HCT116 (cell line): ENCODE results near the gene THSD7A. TPM values are rescaled to one million over a fixed set of nuclear protein-coding genes. Genes with fewer than 3 reads are reported as not detected.

Source experiments
- ATAC-seq: fragments of 200-7000 bp; cut with Tn5 transposase; 2 replicates; pipeline ENCODE4 v1.9.1; 2020; ENCODE audit warnings: mild to moderate bottlenecking, moderate library complexity
- BruUV-seq: library from RNA; stranded (reverse); fragments of 400-500 nt; replicated peaks from 2 replicates; lab custom pipeline; 2021; lab: Mats Ljungman, UMichigan
- CTCF ChIA-PET: fragments of 300-600 bp; sonication (Branson Sonifier 250); formaldehyde crosslinking; loops from one replicate; lab custom pipeline; 2021; ENCODE audit warnings: antibody characterized with exemption; lab: Charles Lee
- POLR2A ChIA-PET: fragments of 300-600, 350-600 bp; sonication (Branson Sonifier 250); formaldehyde crosslinking; loops from one replicate; lab custom pipeline; 2021; ENCODE audit warnings: antibody characterized with exemption; lab: Charles Lee
- RAD21 ChIA-PET, 2 experiments: fragments of 300-600 bp; sonication (Branson Sonifier 250); formaldehyde crosslinking; loops; one replicate each; lab custom pipeline; 2023; ENCODE audit warnings: low total read pairs in 2 of 2; ENCODE audit not compliant: uncharacterized antibody in 2 of 2, unreplicated experiment in 2 of 2, low non-redundant PET in 1 of 2; lab: Charles Lee
- DNase-seq: peaks from one replicate; pipeline ENCODE4 v3.0.0-alpha.2; 2010; ENCODE audit warnings: low read depth, low spot score
- H2AFZ ChIP-seq: fragments of 200-600 bp; shearing (Covaris generic), sonication (generic); 2 replicates; pipeline ENCODE4 v1.6.1; 2017; ENCODE audit warnings: low read depth, mixed run types, mixed read lengths, antibody characterized with exemption, low read length; ENCODE audit not compliant: poor library complexity, severe bottlenecking
- H3K27ac ChIP-seq: 2 replicates; pipeline ENCODE4 v1.5.1; 2012; ENCODE audit warnings: low read depth, low read length
- H3K27me3 ChIP-seq: fragments of 200-600 bp; sonication (generic); 2 replicates; pipeline ENCODE4 v1.6.1; 2016; ENCODE audit warnings: mixed run types, low read length, mixed read lengths; ENCODE audit not compliant: insufficient read depth
- H3K36me3 ChIP-seq, 2 experiments: fragments of 200-500 bp in 1 of 2; fragments of 200-600 bp in 1 of 2; sonication (Bioruptor generic) in 1 of 2; sonication (generic) in 1 of 2; 2 replicates each; pipeline versions ENCODE4 v1.5.1 to v1.6.1; 2014 to 2016; ENCODE audit warnings: low read length in 2 of 2, inconsistent platforms in 1 of 2, mixed read lengths in 1 of 2, mixed run types in 1 of 2; ENCODE audit not compliant: insufficient read depth in 2 of 2, control insufficient read depth in 1 of 2
- H3K4me1 ChIP-seq, 2 experiments: fragments of 200-600 bp in 1 of 2; sonication (generic) in 1 of 2; 2 replicates each; pipeline versions ENCODE4 v1.5.1 to v1.6.1; 2012 to 2017; ENCODE audit warnings: low read length in 2 of 2, inconsistent platforms in 1 of 2, mild to moderate bottlenecking in 1 of 2, mixed read lengths in 1 of 2, mixed run types in 1 of 2, moderate library complexity in 1 of 2; ENCODE audit not compliant: insufficient read depth in 2 of 2, control insufficient read depth in 1 of 2
- H3K4me2 ChIP-seq: fragments of 200-600 bp; sonication (generic); 2 replicates; pipeline ENCODE4 v1.6.1; 2017; ENCODE audit warnings: mixed run types, low read length, mixed read lengths
- H3K4me3 ChIP-seq, 2 experiments: fragments of 200-600 bp in 1 of 2; sonication (generic) in 1 of 2; replicated peaks in 1 of 2; 2 replicates each; pipeline ENCODE4 v1.5.1; 2011 to 2016; ENCODE audit warnings: low read length in 2 of 2, control low read depth in 1 of 2, low read depth in 1 of 2, mild to moderate bottlenecking in 1 of 2, mixed read lengths in 1 of 2, mixed run types in 1 of 2
- H3K79me2 ChIP-seq: fragments of 200-600 bp; sonication (generic); 2 replicates; pipeline ENCODE4 v1.6.1; 2017; ENCODE audit warnings: mild to moderate bottlenecking, mixed run types, low read length, moderate library complexity, mixed read lengths; ENCODE audit not compliant: insufficient read depth
- H3K9ac ChIP-seq: fragments of 200-600 bp; sonication (generic); 2 replicates; pipeline ENCODE4 v1.6.1; 2016; ENCODE audit warnings: low read length, mixed read lengths
- H3K9me2 ChIP-seq: fragments of 200-600 bp; sonication (generic), shearing (Covaris generic); 2 replicates; pipeline ENCODE4 v1.6.1; 2017; ENCODE audit warnings: mixed run types, mild to moderate bottlenecking, moderate library complexity; ENCODE audit not compliant: insufficient read depth
- H3K9me3 ChIP-seq, 2 experiments: fragments of 200-500 bp in 1 of 2; fragments of 200-600 bp in 1 of 2; sonication (Bioruptor generic) in 1 of 2; sonication (generic) in 1 of 2; 2 replicates each; pipeline ENCODE4 v1.6.1; 2014 to 2017; ENCODE audit warnings: low read length in 2 of 2, mixed read lengths in 2 of 2, inconsistent platforms in 1 of 2, low read depth in 1 of 2, mild to moderate bottlenecking in 1 of 2, mixed run types in 1 of 2, moderate library complexity in 1 of 2; ENCODE audit not compliant: control insufficient read depth in 1 of 2, insufficient read depth in 1 of 2
- H4K20me1 ChIP-seq: fragments of 200-600 bp; sonication (generic), shearing (Covaris generic); 2 replicates; pipeline ENCODE4 v1.6.1; 2017; ENCODE audit warnings: mixed run types, mild to moderate bottlenecking, moderate library complexity; ENCODE audit not compliant: insufficient read depth
- CBX3 ChIP-seq: IDR thresholded peaks from 2 replicates; pipeline ENCODE4 v1.6.1; 2012; ENCODE audit warnings: low read depth
- CEBPB ChIP-seq: IDR thresholded peaks from 2 replicates; pipeline ENCODE4 v1.6.1; 2012; ENCODE audit warnings: low read depth
- EGR1 ChIP-seq: IDR thresholded peaks from 2 replicates; pipeline ENCODE4 v1.6.1; 2012; ENCODE audit warnings: low read depth
- ELF1 ChIP-seq: IDR thresholded peaks from 2 replicates; pipeline ENCODE4 v1.6.1; 2012; ENCODE audit warnings: low read depth, borderline replicate concordance
- EZH2phosphoT487 ChIP-seq: fragments of 200-600 bp; IDR thresholded peaks from 2 replicates; pipeline ENCODE4 v1.6.1; 2018; ENCODE audit warnings: antibody characterized with exemption, borderline replicate concordance
- FOSL1 ChIP-seq: IDR thresholded peaks from 2 replicates; pipeline ENCODE4 v1.6.1; 2012; ENCODE audit warnings: low read depth
- POLR2A ChIP-seq: IDR thresholded peaks from 2 replicates; pipeline ENCODE4 v1.7.0; 2011; ENCODE audit warnings: borderline replicate concordance; ENCODE audit not compliant: insufficient read depth, insufficient read length; ENCODE audit errors: extremely low read depth
- POLR2AphosphoS5 ChIP-seq: IDR thresholded peaks from 2 replicates; pipeline ENCODE4 v1.6.1; 2011; ENCODE audit warnings: mild to moderate bottlenecking, low read depth, low read length, moderate library complexity
- RAD21 ChIP-seq: IDR thresholded peaks from 2 replicates; pipeline ENCODE4 v1.6.1; 2012; ENCODE audit warnings: low read depth, mild to moderate bottlenecking
- SIN3A ChIP-seq: IDR thresholded peaks from 2 replicates; pipeline ENCODE4 v1.6.1; 2012; ENCODE audit warnings: low read depth
- SP1 ChIP-seq: IDR thresholded peaks from 2 replicates; pipeline ENCODE4 v1.6.1; 2012; ENCODE audit warnings: low read depth
- SRF ChIP-seq: IDR thresholded peaks from 2 replicates; pipeline ENCODE4 v1.6.1; 2012; ENCODE audit warnings: low read depth
- TCF7L2 ChIP-seq: IDR thresholded peaks from 2 replicates; pipeline ENCODE4 v1.7.0; 2011; ENCODE audit warnings: borderline replicate concordance, inconsistent platforms; ENCODE audit not compliant: insufficient read depth, insufficient read length; ENCODE audit errors: extremely low read depth
- YY1 ChIP-seq: IDR thresholded peaks from 2 replicates; pipeline ENCODE4 v1.6.1; 2011; ENCODE audit warnings: low read length, low read depth, moderate library complexity, mild to moderate bottlenecking; ENCODE audit not compliant: insufficient replicate concordance; ENCODE audit errors: extremely low read depth
- ZFX ChIP-seq: fragments of 450-650 bp; IDR thresholded peaks from 2 replicates; pipeline ENCODE4 v1.6.1; 2017
- ZNF274 ChIP-seq: fragments of 200-500 bp; sonication (Bioruptor generic); IDR thresholded peaks from 2 replicates; pipeline ENCODE4 v1.6.1; 2014; ENCODE audit warnings: mild to moderate bottlenecking, low read depth, low read length, inconsistent platforms
- intact Hi-C: fragments of 100-400 bp; cut with micrococcal nuclease; formaldehyde crosslinking; loops from 2 replicates; pipeline ENCODE4 v1.10.0; 2022
- total RNA-seq: library from RNA; stranded (reverse); gene quantifications from one replicate; pipeline ENCODE4 v1.2.1, GENCODE V29; 2021; ENCODE audit not compliant: unreplicated experiment
- TF ChIP-seq, protein P1 (sequence below): IDR thresholded peaks from 2 replicates; pipeline ENCODE4 v1.6.1; 2011; ENCODE audit warnings: mild to moderate bottlenecking, low read length, moderate library complexity; ENCODE audit not compliant: insufficient replicate concordance; ENCODE audit errors: extremely low read depth
- TF ChIP-seq, protein P2 (sequence below): IDR thresholded peaks from 2 replicates; pipeline ENCODE4 v1.6.1; 2012
- TF ChIP-seq, protein P3 (sequence below): IDR thresholded peaks from 2 replicates; pipeline ENCODE4 v1.6.1; 2012; ENCODE audit warnings: low read depth
- TF ChIP-seq, protein P4 (sequence below): IDR thresholded peaks from 2 replicates; pipeline ENCODE4 v1.6.1; 2012

THSD7A gene
- total RNA-seq, 1 experiment from 2014 or later = 0.05 TPM

DNA sequence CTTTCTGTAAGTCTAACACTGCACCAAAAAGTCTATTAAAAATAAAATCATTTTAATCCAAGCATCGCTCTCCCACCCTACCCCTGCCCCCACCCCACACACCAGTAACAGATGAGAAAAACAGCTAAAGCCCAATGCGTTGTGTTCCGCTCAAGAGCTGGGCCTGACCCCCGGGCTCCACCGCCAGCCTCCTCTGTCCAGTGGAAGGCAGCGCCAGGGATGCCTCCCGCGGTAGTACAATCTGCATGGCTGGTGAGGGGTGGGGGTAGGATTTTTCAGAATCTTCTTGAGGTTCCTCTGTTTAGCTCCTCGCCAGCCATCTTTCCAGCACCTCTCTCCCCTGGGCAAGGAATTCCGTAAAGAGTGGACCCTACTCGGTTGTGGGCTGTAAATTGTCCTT is 12.1 kb downstream of the THSD7A start:
- no TSS peak for BruUV-seq
- POLR2A ChIA-PET = no interaction called here
- H3K4me1 ChIP-seq = no peaks in the 10 kb centered on the region
- no peak for ATAC-seq
- H4K20me1 ChIP-seq = no peaks in the 10 kb centered on the region
- H3K79me2 ChIP-seq = no peaks in the 10 kb centered on the region
- TF ChIP-seq ZNF274 (no peak), TCF7L2 (no peak), SRF (no peak), EGR1 (no peak), POLR2AphosphoS5 (no peak), SP1 (no peak), ELF1 (no peak), YY1 (no peak), CEBPB (no peak), FOSL1 (no peak), EZH2phosphoT487 (no peak), POLR2A (no peak), SIN3A (no peak), CBX3 (no peak), RAD21 (no peak), ZFX (no peak)
- TF ChIP-seq, protein P1, sequence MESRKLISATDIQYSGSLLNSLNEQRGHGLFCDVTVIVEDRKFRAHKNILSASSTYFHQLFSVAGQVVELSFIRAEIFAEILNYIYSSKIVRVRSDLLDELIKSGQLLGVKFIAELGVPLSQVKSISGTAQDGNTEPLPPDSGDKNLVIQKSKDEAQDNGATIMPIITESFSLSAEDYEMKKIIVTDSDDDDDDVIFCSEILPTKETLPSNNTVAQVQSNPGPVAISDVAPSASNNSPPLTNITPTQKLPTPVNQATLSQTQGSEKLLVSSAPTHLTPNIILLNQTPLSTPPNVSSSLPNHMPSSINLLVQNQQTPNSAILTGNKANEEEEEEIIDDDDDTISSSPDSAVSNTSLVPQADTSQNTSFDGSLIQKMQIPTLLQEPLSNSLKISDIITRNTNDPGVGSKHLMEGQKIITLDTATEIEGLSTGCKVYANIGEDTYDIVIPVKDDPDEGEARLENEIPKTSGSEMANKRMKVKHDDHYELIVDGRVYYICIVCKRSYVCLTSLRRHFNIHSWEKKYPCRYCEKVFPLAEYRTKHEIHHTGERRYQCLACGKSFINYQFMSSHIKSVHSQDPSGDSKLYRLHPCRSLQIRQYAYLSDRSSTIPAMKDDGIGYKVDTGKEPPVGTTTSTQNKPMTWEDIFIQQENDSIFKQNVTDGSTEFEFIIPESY = no peak
- TF ChIP-seq, protein P2, sequence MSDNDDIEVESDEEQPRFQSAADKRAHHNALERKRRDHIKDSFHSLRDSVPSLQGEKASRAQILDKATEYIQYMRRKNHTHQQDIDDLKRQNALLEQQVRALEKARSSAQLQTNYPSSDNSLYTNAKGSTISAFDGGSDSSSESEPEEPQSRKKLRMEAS = no peak
- TF ChIP-seq, protein P3, sequence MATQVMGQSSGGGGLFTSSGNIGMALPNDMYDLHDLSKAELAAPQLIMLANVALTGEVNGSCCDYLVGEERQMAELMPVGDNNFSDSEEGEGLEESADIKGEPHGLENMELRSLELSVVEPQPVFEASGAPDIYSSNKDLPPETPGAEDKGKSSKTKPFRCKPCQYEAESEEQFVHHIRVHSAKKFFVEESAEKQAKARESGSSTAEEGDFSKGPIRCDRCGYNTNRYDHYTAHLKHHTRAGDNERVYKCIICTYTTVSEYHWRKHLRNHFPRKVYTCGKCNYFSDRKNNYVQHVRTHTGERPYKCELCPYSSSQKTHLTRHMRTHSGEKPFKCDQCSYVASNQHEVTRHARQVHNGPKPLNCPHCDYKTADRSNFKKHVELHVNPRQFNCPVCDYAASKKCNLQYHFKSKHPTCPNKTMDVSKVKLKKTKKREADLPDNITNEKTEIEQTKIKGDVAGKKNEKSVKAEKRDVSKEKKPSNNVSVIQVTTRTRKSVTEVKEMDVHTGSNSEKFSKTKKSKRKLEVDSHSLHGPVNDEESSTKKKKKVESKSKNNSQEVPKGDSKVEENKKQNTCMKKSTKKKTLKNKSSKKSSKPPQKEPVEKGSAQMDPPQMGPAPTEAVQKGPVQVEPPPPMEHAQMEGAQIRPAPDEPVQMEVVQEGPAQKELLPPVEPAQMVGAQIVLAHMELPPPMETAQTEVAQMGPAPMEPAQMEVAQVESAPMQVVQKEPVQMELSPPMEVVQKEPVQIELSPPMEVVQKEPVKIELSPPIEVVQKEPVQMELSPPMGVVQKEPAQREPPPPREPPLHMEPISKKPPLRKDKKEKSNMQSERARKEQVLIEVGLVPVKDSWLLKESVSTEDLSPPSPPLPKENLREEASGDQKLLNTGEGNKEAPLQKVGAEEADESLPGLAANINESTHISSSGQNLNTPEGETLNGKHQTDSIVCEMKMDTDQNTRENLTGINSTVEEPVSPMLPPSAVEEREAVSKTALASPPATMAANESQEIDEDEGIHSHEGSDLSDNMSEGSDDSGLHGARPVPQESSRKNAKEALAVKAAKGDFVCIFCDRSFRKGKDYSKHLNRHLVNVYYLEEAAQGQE = no peak
- TF ChIP-seq, protein P4, sequence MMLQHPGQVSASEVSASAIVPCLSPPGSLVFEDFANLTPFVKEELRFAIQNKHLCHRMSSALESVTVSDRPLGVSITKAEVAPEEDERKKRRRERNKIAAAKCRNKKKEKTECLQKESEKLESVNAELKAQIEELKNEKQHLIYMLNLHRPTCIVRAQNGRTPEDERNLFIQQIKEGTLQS = no peak
- TF ChIP-seq, all 23 proteins: peak for 0
- Histone ChIP-seq H3K9ac (no peak overlapping the region), H2AFZ (no peak overlapping the region), H3K4me2 (no peak overlapping the region), H3K27me3 (no peaks in the 10 kb centered on the region), H3K27ac (no peak overlapping the region), H3K9me3 (no peaks in the 10 kb centered on the region), H3K9me2 (no peaks in the 10 kb centered on the region), H3K36me3 (no peaks in the 10 kb centered on the region), H3K4me3 (no peak overlapping the region)
- DNase-seq = no peak
- ChIA-PET RAD21 (no interaction called here), CTCF (no interaction called here)
- intact Hi-C loops = no loop called here
